H1 (cell line): Measurements from ENCODE around the gene KIT. TPM values are rescaled to one million over a fixed set of nuclear protein-coding genes. Genes with fewer than 3 reads are reported as not detected.

Source experiments
- CBX8 ChIP-seq: fragments of 300-800, 300-1000 bp; sonication (generic); IDR thresholded peaks from 2 replicates; pipeline ENCODE4 v1.7.1; 2016; ENCODE audit warnings: low read depth, low read length, borderline replicate concordance
- CEBPB ChIP-seq: IDR thresholded peaks from 2 replicates; pipeline ENCODE4 v1.6.1; 2012; ENCODE audit warnings: low read depth, low read length
- CREB1 ChIP-seq: IDR thresholded peaks from 2 replicates; pipeline ENCODE4 v1.6.1; 2012; ENCODE audit warnings: inconsistent platforms
- EGR1 ChIP-seq: IDR thresholded peaks from 2 replicates; pipeline ENCODE4 v1.6.1; 2011; ENCODE audit warnings: low read depth, low read length, borderline replicate concordance
- EP300 ChIP-seq, 2 experiments: IDR thresholded peaks; 1 replicate in 1 of 2; 2 replicates in 1 of 2; pipeline ENCODE4 v1.6.1; 2011 to 2012; ENCODE audit warnings: low read depth in 2 of 2, low read length in 2 of 2, mild to moderate bottlenecking in 2 of 2, borderline replicate concordance in 1 of 2, inconsistent platforms in 1 of 2, moderate library complexity in 1 of 2
- EZH2 ChIP-seq: fragments of 200-600 bp; sonication (generic); IDR thresholded peaks from 2 replicates; pipeline ENCODE4 v1.7.1; 2012; ENCODE audit warnings: low read depth, mild to moderate bottlenecking, moderate library complexity, low read length, inconsistent platforms; ENCODE audit not compliant: severe bottlenecking
- HDAC6 ChIP-seq: IDR thresholded peaks from one replicate; pipeline ENCODE4 v1.7.1; 2012; ENCODE audit warnings: low read depth, mild to moderate bottlenecking, inconsistent platforms, low read length, moderate library complexity
- POLR2AphosphoS5 ChIP-seq: IDR thresholded peaks from 2 replicates; pipeline ENCODE4 v1.6.1; 2011; ENCODE audit warnings: low read depth, low read length
- SIN3A ChIP-seq, 2 experiments: IDR thresholded peaks in 1 of 2; conservative IDR thresholded peaks in 1 of 2; 2 replicates each; pipeline ENCODE4 v1.6.1; 2011 to 2012; ENCODE audit warnings: low read length in 2 of 2, improper control_type of control experiment in 1 of 2, low read depth in 1 of 2, mild to moderate bottlenecking in 1 of 2
- TAF1 ChIP-seq: IDR thresholded peaks from 2 replicates; pipeline ENCODE4 v1.6.1; 2011; ENCODE audit warnings: mild to moderate bottlenecking, low read depth, low read length
- TEAD4 ChIP-seq: IDR thresholded peaks from 2 replicates; pipeline ENCODE4 v1.6.1; 2012; ENCODE audit warnings: low read depth, low read length, inconsistent platforms, mixed read lengths
- YY1 ChIP-seq: IDR thresholded peaks from 2 replicates; pipeline ENCODE4 v1.6.1; 2011; ENCODE audit warnings: low read depth, mild to moderate bottlenecking, low read length
- polyA plus RNA-seq, 7 experiments: library from polyadenylated mRNA; depleted of rRNA in 3 of 7; stranded (reverse) in 5 of 7; unstranded in 2 of 7; fragments of >200 nt in 5 of 7; fragments of 200-250 nt in 2 of 7; gene quantifications; 1 replicate in 5 of 7; 2 replicates in 1 of 7; 4 replicates in 1 of 7; pipeline versions ENCODE4 v1.2.1 to v1.2.3, GENCODE V29; 2011 to 2013; ENCODE audit warnings: missing spikeins in 2 of 7, mixed read lengths in 2 of 7
- total RNA-seq: library from RNA; stranded (reverse); fragmentation: NEBNext Ultra II Directional; extraction: Animal tissue kit (Norgen Biotek cat#: 25700); gene quantifications from 2 replicates; pipeline ENCODE4 v1.2.1, GENCODE V29; 2021
- TF ChIP-seq, protein P1 (sequence below): IDR thresholded peaks from 2 replicates; pipeline ENCODE4 v1.6.1; 2011; ENCODE audit warnings: low read length, improper control_type of control experiment

KIT gene
- total and polyA plus RNA-seq, 2 of the 8 experiments (the other 6 are each of a cell fraction or from before 2014, with no cell fraction given), result 14.4 to 24.8 TPM

DNA sequence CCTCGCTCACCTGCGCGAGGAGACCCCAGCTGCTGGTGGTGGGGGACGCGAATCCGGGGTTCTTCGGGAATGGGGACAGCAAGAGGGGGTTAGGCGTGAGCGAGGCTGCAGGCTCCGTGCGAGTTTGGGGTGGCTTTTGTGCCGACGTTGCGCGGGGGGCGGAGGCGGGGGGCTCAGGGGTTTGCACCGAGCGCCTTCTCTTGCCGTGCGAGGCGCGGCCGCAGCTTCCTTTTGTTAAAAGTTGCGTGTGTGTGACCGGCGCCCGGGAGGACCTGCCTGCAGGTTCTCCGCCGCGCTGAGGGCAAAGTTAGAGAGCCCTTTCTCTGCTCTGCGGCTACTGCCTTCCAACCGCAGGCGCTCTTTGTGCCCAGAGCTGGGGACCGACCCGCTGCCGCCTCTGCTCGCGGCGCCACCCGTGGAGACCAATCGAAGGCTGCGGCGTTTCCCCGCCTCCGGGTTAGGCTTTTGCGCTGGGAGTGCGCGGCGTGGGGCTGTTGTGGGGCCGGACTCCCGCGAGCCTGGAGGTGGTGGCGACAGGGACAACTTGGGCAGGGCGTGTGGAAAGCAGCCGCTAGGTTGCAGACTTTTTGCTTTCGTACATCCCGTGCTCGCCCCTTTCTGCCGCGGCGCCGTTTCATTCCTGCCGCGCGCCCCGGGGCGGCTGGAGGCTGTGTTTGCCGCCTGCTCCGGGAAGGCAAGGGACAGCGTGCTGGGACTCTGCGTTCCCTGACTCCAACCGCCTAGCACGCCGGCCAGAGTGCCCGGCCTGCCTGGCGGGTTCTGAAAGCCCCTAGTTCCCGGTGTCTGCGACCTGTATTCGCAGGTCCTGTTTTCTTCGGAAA lies 716 bp downstream of the KIT start (continued):
- TF ChIP-seq, protein P1, sequence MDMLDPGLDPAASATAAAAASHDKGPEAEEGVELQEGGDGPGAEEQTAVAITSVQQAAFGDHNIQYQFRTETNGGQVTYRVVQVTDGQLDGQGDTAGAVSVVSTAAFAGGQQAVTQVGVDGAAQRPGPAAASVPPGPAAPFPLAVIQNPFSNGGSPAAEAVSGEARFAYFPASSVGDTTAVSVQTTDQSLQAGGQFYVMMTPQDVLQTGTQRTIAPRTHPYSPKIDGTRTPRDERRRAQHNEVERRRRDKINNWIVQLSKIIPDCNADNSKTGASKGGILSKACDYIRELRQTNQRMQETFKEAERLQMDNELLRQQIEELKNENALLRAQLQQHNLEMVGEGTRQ, result no peak
- TF ChIP-seq CEBPB, result no peak
- TF ChIP-seq YY1, result no peak
- 0 out of 2 replicates have a peak, but pooled peaks have one; percentile 40 for TF ChIP-seq POLR2AphosphoS5
- peak; percentile 27 for TF ChIP-seq EZH2
- no peak for TF ChIP-seq CBX8
- peak; percentile 13; the same call in 1 of the 2 replicates for TF ChIP-seq TAF1
- peak in 1 of 2 experiments; percentile 58; a peak in 1 of 4 replicates for TF ChIP-seq SIN3A (conservative IDR thresholded peaks at IDR 0.05 in 1 of 2, IDR thresholded peaks at IDR 0.05 in 1 of 2; ENCODE audit: low read depth in 1 of 2, low read length in 2 of 2)
- TF ChIP-seq HDAC6, result no peak
- TF ChIP-seq EP300 (IDR thresholded peaks at IDR 0.05; ENCODE audit: borderline replicate concordance in 1 of 2, low read depth in 2 of 2, low read length in 2 of 2), result no peak
- TF ChIP-seq EGR1, result no peak
- no peak for TF ChIP-seq CREB1
- TF ChIP-seq TEAD4, result no peak
